GM12801 (cell line): ENCODE measurements around the gene NEURL2.

Source experiments
- TF ChIP-seq, protein P1 (sequence below): IDR thresholded peaks from one replicate; pipeline ENCODE4 v1.5.1; 2011; ENCODE audit warnings: control low read depth; ENCODE audit not compliant: insufficient read length; ENCODE audit errors: extremely low read depth

NEURL2 gene

DNA sequence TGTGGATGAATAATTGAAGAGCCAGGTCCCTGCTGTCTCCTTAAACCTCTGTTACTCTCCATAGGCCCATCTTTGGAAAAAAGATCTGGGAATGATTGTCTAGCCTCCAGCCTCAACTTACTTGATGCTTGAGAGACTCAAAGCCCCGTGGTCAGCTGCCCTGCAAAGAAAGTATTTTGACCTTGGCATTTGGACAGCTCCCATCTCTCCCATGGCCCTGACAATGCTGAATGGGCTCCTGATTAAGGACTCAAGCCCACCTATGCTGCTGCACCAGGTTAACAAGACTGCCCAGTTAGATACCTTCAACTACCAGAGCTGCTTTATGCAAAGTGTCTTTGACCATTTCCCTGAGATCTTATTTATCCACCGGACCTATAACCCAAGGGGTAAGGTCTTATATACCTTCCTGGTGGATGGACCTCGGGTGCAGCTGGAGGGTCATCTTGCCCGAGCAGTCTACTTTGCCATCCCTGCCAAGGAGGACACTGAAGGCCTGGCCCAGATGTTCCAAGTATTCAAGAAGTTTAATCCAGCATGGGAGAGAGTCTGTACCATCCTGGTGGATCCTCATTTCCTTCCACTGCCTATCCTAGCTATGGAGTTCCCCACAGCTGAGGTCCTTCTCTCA, 8.4 kb downstream of the NEURL2 start:
- TF ChIP-seq, protein P1, sequence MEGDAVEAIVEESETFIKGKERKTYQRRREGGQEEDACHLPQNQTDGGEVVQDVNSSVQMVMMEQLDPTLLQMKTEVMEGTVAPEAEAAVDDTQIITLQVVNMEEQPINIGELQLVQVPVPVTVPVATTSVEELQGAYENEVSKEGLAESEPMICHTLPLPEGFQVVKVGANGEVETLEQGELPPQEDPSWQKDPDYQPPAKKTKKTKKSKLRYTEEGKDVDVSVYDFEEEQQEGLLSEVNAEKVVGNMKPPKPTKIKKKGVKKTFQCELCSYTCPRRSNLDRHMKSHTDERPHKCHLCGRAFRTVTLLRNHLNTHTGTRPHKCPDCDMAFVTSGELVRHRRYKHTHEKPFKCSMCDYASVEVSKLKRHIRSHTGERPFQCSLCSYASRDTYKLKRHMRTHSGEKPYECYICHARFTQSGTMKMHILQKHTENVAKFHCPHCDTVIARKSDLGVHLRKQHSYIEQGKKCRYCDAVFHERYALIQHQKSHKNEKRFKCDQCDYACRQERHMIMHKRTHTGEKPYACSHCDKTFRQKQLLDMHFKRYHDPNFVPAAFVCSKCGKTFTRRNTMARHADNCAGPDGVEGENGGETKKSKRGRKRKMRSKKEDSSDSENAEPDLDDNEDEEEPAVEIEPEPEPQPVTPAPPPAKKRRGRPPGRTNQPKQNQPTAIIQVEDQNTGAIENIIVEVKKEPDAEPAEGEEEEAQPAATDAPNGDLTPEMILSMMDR: no peak

DNA sequence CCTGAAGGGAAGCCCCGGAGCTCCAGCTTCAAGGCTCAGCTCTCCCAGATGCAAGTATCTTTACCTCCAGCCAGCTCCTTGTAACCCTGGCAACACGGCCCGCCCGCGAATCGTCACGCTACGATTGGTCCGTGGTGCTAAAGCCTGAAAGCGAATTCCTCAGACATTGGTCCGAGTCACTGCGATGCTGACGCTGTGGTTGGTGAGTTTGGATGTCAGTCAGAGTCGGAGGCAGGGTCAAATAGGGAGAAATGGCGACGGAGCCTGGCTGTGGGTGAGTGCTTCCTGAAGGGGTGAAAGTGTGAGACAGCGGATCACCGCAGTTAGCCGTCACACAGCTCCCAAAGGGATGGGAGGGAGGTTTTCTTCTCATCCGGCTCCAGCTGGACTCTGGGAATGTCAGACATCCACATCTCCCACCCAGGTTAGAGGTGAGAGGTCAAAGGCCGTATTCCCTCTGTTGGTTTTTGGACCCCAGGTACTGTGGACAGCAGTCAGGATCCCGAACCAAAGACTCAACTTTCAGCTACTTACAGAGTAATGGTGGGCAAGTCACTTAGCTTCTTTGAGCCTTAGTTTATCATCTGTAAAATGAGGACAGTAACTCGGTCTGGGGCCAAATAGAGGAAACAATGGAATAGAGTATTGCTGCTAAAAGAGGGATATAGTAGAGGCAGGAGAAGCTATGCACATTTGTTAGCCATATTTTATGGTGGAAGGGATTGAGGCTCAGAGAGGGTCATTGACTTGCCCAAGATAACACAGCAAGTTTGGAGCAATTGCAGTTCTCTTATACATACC, 9.8 kb downstream of the NEURL2 start, which contains the start of gene ZSWIM1:
TSS of gene ZSWIM1 (plus strand) at position 240 of the 801 bp plus-strand sequence. CDS start 1,366 bp downstream, outside the sequence.
- TF ChIP-seq, protein P1: no peak

DNA sequence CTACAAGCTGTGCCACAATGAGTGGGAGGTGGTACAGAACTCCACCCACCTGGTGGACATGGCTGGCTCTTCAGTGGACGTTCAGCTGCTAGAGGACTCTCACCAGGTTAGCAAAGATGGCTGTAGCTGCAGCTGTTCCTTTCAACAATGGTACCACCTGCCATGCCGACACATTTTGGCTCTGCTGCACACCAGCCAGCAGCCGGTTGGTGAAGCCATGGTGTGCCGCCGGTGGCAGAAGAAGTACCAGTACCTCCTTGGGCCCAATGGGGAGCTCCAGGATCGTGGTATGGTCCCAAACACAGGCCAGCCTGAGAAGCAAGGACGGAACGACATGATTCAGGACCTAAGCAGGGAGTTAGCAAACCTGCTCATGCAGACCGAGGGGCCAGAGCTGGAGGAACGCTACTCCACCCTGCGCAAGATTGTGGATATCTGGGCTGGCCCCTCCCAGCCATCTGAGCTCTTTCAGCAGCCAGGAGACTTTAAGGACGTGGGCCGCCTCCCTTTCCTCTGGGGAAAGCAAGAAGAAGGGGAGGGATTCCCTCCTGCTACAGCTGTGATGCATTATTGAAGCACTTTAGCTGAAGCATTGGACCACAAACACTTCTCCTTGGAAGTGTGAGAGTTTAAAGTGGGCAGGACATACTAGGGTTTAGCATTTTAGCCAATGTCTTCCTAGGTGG, 12.8 kb downstream of the NEURL2 start:
- TF ChIP-seq, protein P1: no peak

DNA sequence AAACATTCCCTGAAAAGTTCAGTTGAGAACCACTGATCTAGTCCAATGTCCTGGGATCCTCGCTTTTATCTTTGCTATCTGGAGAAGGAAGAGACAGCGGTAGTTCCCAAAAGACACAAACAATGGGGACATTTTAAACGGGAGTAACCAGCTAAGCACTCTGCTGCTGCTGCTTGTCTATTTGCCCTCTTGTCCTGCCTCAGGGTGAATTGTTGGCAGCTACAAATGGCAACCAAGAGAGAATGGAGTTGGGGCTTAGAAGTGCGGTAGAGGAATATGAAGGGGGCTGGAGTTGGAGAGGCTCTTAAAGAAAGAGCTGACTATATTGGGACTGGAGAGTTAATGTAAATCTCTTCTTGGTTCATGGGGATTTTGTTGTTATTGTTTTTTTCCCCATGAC, 16.4 kb downstream of the NEURL2 start:
- TF ChIP-seq, protein P1: no peak

DNA sequence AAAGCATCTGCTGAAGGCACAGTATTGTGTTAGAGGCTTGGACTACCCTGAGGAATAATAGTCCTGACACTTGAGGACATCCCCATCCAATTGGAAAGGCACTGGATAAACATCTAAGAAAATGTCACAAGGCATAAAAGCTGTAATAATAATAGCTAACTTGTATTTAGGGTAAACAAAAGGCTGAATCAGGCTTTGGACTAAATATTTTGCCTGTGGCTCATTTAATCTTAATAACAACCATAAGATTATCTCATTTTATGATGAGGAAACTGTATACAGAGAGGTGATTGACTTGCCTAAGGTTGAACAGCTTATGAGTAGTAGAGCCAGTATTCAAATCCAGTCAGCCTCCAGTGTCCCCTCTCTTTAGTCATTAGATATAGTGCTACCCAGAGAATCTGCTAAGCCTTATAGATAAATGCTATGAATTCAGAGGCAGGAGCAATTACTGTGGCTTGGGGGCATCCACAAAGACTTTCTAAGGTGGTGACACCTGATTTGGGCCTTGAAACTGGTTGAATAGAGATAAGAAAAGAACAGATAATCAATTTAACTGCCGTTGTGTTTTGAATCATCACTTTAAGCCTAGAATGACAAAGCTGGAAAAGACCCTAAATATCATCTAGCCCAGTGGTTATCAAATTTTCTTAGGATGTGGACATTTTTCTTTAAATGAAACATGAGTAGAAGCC, 17.5 kb downstream of the NEURL2 start:
- TF ChIP-seq, protein P1: no peak

DNA sequence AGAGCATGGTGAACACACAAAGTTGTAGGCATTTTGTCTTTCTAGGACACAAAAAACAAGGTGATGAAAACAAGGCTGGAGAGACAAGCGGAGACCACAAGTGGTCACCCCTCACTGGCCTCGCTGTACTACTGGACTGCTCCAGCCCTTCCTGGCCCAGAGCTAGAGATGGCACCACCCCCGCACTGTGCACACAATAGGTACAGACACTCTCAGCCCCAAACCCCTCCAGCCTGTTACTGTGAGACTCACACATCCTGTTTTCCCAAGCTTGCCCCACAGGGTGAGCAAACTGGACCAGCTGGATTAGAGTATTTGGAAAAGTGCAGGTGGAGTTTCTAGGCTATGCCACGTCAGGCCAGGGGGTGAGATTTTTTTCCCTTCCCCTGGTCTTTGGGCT, 18.4 kb downstream of the NEURL2 start:
- TF ChIP-seq, protein P1: no peak

DNA sequence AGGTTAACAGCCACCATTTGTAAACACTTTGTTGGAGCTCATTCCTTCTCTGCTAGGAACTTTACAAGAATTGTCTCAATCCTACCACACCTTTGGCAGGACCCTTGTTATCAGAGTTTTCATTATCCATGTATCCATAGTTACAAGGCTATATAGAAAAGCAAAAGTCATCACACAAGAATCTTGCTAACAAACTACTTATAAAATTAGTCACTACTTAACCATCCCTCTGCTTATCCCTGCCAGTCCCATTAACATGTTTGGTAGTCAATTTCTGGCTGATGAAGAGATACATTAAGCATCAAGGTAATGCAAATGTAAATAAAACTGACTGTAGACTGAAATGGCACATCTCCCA, 23.2 kb downstream of the NEURL2 start:
- TF ChIP-seq, protein P1: no peak
